Hematopoietic multipotent progenitor cell treated with erythropoietin and hydrocortisone succinate and interleukin-3 and kit ligand, for 4 days (in vitro differentiated cells): ENCODE results near the gene PALLD.
A peak's percentile ranks its signal among the peaks of the same experiment; 100 is the strongest.

ENCODE experiments used
- DNase-seq: peaks from one replicate; pipeline ENCODE4 v3.0.0-alpha.2; 2015

Gene PALLD

DNA sequence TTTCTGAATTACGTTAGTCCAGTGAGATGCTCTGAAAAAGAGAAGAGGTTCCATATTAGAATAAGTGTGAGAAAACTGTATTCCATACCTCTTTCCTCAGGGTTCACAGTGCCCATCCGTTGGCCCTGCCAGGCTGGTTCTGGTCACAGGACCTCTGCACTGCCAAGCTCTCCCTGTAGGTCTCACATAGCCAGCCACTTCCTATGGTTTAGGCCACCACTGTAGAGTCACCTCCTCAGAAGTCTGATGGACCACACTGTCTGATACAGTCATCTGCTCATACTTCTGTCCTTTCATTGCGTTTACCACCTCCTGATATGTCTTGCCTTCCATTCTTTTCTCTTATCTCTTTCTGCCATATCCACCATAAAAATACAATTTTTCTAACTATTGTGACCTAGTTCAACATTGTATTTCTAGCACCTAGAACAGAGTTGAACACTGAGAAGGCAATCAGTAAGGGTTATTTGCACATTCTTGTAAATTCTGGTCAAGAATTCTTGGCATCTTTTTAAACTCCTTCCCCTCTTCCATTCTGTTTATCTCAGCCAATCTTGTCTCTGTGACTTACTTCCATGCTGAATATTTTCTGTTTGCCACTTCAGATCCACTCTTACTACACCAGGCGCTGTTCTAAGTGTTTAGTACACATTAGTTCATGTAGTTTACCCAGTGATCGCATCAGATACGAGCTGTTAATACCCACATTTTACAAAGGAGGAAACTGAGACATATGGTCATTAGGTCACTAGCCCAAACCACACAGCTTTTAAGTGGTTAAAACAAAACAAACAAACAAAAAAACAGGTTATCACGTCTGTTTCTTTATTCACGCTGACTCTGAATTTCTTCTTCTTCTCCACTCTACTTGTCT lies 387.6 kb downstream of the PALLD start:
- DNase-seq, result no peak

DNA sequence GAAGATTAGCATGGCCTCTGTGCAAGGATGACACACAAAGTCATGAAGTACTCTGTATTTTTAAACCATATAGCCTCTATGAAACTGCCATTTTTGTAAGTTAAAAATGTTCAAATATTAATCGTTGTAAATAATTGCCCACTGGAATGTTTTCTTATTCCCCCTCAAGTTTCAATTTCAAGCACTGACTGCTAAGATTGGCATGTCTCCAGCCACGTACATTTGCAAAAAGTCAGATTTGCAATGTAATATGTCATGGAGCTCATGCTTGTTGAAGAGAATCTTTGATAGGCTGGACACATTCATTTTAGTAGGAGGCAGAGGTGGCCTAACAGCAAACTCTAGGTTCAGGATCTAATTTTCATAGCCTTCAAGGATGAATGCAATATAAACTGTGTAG lies 388.5 kb downstream of the PALLD start:
- DNase-seq, result no peak

DNA sequence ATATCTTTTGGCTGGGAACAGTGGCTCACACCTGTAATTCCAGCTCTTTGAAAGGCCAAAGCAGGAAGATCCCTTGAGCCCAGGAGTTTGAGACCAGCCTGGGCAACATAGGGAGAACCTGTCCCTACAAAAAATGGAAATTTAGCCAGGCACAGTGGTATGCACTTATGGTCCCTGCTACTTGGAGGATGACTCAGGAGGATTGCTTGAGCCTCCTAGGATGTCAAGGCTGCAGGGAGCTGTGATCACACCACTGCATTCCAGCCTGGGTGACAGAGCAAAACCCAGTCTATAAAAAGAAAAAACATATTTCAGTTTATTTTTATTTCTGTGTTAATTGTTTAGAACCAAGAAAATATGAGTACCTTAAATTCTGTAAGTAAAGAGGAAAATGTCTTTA lies 389.5 kb downstream of the PALLD start:
- no peak for DNase-seq

DNA sequence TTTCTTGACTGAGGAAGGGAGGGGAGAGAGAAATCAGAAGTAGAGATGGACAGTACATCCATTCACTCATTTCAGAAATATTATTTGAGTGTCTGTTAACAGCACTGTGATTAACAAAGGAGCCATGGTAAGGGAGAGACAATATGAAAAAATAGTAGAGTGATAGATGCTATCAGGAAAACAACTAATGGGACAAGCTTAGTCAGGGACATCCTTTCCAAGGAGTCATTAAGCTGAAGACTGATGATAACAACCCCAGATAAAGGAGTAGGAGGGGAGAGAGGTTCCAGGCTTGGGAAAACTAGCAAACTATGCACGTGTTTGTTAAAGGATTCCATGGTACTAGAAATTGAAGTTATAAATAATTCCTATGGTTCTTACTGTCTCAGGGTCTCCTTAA lies 391.0 kb downstream of the PALLD start:
- no peak for DNase-seq

DNA sequence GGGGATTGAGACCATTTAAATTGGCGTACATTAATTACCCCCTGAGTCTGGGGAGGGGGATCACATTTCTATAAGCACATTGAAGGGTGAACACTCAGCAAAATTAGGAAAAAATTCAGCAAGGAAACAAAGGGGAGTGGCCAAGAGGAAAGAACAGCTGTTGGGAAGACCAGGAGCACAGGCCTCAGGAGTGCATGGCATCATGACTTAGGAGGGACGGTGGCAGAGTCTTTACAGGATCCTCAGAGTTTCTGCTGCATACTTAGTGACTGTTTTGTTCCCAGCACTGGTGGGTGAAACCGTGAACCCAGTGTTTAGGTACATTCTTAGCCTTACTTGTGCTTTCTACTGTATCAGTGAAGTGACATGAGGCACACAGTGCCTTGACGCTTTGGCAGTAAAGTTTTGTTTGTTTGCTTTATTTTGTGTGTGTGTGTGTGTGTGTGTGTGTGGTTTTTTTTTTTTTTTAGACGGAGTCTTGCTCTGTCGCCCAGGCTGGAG lies 391.9 kb downstream of the PALLD start:
- no peak for DNase-seq

DNA sequence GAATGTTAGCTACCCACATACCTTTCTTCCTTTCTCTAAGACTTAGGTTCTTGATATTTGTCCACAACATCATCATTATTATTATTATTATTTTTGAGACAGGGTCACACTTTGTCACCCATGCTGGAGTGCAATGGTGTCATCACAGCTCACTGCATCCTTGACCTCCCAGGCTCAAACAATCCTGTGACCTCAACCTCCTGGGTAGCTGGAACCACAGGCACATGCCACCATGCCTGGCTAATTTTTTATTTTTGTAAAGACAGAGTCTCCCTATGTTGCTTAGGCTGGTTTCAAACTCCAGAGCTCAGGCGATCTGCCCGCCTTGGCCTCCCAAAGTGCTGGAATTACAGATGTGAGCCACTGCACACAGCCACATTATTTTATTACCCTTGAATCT lies 394.2 kb downstream of the PALLD start:
- DNase-seq, result no peak

DNA sequence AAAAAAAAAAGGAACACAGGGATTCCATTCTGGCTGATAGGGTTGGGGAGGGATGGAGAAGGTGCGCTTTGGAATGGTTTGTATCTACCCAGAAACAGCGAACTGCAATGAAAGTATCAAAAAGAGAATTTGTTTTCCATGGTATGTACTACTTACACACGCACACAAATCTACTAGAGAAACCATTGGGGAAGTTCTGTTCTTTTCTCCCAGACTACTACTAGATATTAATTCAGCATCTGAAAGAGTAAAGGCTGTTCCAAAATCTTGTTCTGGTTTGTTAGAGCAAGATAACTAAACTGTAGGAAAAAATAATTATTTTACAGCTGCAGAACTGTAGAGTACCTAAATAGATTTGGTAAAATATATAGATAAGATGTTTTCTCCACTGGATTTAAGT lies 394.8 kb downstream of the PALLD start:
- no peak for DNase-seq

DNA sequence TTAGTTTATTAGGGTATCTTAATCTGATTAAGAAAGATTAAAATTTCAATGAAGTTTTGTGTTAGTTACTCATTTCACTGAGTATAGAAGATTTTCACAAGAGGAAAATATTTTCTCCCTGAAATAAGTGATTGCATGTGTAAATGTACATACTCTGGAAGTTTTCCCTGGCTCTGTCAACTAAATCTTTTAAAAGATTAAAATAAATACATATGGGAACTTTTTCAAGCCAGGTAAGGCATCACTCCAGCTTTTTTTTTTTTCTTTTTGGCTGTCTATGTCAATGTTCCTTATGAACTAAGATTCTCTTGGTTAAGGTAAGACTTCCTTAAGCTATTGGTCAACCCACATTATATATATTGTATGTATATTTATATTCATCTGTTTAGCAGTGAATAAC lies 395.6 kb downstream of the PALLD start:
- no peak for DNase-seq

DNA sequence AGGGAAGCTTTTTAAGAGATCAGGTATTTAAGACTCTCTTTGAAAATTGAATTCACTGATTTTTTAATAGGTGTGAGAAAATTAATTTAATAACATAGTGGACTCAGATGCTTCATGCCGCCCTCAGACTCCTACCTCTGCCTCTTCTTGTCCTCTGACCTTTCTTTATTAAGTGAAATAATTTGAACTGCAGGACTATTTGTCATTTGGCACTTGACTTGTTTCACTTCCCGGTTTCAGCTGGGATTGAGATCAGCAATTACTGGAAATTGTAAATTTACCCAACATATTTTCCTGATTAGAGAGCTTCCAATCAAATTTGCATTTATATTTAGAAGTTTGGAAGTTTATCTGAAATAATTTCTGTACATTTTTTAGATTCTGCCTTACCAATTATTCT lies 396.4 kb downstream of the PALLD start:
- DNase-seq, result no peak

DNA sequence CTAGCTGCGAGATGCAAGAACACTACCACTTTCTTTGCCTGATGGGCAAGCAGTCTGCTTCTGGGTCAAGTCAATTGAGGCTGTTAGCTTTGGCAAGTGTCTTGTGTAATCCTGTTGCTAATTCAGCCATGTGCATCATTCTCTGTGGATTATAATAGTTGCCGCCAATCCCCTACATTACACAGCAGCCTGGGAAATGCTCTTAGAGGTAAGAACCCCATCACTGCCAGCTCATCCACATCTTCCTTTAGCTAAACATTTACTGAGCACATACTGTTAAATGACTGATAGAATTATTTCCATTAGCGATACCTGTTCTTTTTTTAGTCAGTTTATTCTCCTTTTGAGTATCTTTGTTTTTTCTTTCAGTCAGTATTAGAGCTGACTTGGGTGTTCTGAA lies 397.0 kb downstream of the PALLD start:
- DNase-seq, result no peak

DNA sequence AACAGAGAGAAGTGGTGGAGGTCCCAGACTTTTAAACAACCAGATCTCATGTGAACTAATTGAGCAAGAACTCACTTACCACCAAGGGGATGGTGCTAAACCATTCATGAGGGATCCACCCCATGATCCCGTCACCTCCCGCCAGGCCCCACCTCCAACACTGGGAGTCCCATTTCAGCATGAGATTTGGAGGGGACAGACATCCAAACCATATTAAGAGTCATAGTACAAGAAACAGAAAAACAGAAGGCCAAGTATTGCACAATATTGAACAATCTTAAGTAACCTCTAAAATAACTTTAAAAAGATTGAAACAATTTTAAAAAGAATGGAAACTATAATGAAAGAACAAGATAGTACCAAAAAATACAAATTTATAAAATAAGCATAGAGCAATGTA lies 403.2 kb downstream of the PALLD start:
- DNase-seq, result peak; percentile 13

DNA sequence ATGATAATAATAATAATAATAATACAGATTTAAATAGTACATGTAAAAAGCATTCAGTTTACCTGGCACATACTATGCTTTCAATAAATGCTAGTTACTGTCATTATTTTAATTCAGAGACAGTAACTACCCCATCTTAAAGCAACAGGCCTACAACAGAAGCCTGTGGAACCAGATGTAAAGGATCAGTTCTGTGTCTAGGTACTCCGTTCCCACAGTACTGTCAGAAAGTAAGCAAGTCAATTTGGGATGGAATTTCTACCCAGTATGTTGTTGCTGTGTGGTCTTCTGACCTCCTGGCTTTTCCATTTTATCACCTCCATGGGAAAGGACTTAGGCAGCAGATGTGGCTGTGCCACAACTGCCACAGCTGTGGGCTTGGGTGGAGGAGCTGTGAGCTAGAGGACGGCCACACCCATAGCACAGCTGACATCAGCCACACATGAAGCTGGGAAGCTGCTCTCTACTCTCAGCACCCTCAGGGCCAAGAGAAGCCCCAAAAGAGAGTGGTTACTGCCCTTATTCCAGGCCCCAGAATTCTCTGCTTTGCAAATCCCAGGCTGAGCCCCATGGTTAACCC lies 410.4 kb downstream of the PALLD start:
- DNase-seq, result peak; percentile 52

DNA sequence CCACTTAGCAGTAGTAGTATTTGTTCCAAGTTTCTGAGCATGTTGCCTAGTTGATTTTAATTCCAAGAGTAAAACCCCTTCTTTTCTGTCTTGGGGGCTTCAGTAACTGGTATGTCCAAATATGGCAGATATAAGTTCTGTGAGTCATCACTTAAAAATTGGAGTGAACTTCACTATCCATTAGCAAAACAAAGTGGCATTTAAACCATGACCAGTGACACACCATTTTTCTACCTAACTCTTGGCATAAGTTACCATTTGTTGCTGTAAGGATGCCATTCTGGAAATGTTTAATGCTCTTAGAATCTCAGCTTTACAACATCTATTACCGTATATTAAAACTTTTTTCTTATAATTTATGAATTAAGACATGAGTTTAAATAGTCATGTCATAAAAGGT lies 411.2 kb downstream of the PALLD start:
- DNase-seq, result no peak

DNA sequence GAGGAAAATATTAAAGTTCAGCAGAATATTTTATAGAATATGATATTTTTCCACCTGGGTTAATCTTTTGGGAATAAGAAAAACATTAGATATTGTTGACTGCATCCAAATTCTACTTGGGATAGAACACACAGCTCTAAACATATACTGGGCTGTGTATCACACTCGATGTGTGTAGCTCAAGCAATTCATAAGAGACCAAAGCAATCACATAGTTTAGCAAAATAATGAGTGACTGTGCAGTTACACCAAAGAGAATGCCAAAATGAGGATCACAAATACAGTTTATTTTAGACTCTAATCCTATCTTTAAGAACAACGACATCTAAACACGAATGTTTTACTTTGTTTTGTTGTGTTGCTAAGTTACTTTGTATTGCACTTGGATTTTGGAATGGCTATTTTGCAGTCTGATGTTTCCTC lies 412.0 kb downstream of the PALLD start:
- DNase-seq, result no peak

DNA sequence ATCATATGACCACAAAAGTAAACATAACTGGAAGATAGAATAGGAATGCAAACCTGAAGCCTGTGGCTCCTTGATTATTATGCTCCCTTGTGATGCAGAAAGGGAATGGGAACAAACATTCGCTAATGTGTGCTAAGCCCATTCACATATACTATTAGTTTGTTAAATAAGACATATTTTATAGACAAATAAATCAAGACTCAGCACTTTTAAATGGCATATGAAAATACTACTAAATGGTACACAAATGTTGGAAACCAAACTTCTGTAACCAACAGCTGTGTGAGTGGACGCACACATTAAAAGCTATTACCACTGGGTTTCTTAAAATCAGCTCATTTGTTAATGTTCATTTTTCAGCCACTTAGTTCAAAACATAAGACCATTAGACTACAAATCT lies 417.2 kb downstream of the PALLD start:
- DNase-seq, result no peak

DNA sequence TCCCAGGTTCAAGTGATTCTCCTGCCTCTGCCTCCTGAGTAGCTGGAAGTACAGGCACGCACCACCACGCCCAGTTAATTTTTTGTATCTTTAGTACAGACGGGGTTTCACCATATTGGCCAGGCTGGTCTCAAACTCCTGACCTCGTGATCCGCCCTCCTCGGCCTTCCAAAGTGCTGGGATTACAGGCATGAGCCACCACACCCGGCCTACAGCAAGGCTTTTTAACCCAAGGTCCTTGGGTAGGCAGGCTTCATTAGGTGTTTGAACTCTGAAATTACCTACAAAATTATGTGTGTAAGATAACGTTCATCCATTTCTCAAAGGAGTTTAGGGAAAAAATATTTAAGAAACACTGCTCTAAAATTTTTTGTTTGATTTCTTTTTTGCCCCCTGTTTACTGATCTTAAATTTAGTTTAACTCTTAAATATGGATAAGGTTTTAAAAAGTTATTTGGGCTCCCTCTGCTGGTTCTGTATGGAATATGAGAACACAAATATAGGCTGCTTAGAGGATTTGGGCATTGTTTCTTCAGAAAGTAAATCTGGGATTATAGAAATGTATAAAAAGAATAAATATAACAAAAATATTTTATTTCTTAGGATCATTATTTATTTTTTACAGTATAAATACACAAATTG lies 420.4 kb downstream of the PALLD start:
- peak; percentile 77 for DNase-seq

DNA sequence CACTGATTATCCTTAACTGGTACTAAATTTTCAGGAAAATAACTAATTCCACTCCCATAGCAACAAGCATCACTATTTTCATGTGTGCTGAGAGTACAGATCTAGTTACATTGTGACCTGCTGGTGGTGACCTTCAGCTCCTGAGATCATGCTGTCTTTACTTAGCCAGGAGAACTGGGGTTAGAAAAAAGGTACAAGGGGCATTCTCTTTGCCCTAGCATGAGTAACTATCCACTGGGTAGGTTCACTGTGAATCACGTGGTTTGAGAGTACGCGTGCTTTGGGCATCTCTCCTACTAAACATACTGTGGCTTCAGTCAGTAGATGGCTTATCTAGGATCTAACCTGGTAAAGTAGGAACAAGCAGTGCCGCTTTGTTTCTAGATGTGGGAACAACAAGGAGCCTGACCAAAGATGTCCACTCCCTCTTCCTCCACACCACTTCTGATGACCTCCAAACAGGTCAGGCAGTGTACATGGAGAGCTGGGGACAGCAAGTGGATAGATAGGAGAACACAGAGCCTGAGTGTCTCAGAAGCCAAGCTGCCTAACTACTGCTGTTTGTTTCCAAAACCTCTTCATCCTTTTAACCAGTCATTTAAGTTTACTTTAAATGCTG lies 423.0 kb downstream of the PALLD start:
- DNase-seq, result no peak

DNA sequence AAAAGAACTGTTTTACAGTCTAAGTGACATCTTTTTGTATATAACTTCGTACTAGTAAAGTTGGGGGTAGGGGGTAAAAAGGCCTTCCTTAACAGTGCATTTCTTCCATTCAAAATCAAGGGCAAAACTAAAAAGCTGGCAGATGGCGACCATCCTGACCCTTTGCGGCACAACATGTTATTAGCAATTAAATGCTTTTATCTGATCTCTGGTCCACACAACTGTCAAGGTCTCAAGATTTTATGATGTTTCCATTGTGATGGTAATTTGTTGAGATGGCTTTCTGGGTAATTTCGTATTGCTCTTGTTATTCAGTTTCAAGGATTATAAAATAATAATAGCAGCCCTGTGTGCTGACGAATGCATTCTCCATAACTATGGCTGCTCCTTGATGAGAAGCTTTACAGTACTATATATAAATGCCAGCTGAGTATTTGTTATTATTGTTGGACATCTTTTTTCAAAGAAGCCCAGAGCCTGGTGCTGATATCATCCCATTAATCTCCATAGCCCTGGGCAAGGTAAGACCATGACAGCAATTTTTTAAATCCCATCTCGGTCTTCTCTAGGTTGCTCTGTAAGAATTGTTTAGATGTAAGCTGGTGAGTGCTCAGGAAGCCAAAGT lies 423.7 kb downstream of the PALLD start:
- no peak for DNase-seq

DNA sequence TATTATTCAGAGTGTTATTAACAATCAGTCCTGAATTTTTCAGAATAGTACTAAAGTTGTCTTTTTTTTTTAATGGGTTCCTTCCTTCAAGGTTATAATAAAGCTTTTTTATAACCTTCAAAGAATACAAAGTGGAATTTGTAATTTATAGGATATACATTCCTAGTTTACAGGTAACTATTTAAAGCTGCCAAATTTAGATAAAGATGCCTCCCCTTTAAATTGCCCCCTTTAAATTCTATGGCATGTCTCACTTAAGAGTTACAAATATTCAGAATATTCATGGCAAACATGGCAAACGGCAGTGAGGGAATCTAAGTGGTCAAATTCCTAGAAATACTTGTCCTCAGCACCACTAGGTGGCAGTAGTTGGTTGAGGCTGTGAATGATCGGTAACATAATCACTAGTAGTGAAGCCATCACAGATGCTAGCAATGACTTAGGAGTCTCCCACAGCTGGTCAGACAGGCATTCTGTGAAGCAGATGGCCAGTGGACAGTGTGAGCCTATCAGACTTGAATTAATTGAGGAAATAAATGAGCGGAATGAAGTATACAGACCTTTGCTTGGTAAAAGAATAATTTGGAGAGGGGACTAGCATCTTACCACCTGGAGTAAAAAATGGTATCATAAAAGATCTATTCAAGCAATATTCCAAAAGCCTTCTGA lies 426.8 kb downstream of the PALLD start:
- peak; percentile 88 for DNase-seq

DNA sequence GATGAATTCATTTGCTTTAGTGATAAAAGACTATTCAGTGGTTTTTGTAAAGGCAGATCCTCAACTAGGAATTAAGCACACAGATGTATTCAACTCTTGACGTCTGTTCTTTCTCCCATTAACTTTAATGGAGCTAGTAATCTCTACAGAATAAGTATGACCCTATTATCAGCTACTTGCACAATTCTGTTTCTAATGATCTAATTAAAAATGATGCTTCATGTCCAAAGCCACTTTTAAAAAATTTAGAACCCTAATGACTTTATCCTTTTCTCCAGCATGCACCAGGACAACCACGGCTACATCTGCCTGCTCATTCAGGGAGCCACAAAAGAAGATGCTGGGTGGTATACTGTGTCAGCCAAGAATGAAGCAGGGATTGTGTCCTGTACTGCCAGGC lies 427.8 kb downstream of the PALLD start:
- no peak for DNase-seq

DNA sequence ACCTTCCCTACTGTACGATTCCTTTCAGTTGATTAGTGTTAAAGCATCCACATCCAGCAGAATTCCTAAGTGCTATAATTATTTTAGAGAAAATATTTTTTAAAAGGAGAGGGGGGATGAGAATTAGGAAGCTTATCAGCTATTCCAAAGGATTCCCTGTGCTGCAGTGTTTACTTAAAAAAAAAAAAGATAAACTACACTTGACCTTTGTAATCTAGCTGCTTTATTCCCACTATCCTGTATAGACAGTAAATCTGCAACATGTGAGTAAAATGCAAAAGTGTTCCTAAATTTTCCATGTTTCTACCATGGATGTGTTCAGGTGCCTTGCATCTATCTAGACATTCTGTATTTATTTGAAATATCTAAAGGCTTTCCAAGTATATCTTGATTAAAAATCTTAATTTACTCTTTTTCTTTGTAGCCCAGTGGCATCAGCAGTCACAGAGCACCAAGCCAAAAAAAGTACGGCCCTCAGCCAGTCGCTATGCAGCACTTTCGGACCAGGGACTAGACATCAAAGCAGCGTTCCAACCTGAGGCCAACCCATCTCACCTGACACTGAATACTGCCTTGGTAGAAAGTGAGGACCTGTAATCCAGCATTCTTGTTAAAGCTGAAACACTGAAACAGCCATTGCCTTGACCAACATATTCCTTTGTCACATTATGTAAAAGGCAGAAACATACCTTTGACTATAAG lies 429.1 kb downstream of the PALLD start:
- no peak for DNase-seq

DNA sequence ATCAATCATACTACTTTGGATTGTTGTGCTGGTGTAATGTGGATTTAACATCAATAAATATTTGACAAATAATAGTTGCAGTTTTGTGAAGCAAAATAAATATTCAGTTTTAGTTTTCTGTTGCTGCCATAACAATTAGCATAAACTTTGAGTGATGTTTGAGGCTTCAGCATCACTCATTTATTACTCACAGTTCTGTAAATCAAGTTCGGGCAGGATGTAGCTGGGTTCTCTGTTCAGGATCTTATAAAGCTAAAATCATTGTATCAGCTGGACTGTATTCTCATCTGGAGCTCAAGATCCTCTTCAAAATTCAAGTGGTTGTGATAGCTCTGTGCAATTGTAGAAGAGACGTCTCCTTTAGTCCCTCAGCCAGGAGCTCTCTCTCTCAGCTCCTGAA lies 431.5 kb downstream of the PALLD start:
- DNase-seq, result no peak
